Loucy (cell line): Measurements from ENCODE around the gene WASL.

ENCODE experiments used
- EZH2phosphoT487 ChIP-seq: fragments of 200-600 bp; IDR thresholded peaks from 2 replicates; pipeline ENCODE4 v1.6.1; 2018; ENCODE audit warnings: antibody characterized with exemption, mild to moderate bottlenecking, moderate library complexity, borderline replicate concordance
- TF ChIP-seq, protein P1 (sequence below): fragments of 200-600 bp; sonication (generic); conservative IDR thresholded peaks from 2 replicates; pipeline ENCODE4 v1.5.1; 2014; ENCODE audit warnings: mild to moderate bottlenecking, antibody characterized with exemption, low read length

DNA sequence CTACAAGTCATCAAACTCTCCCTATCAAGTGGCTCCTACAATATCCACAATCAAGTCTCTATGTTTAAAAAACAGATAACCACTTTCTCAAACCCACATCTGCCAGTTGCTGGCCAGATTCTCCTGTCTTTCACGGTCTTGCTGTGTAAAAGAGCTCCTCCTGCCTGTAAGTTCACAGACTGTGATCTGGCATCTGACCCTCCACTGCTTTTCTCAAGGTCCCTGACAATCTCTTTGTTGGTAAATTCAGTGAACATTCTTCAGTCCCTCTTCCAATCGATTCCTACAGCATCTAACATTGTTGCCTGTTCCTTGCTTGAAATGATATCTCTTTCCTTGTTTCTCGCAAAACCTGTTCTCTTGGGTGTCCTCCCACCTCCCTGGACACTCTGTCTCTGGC, 111.6 kb downstream of the WASL start:
- TF ChIP-seq, protein P1, sequence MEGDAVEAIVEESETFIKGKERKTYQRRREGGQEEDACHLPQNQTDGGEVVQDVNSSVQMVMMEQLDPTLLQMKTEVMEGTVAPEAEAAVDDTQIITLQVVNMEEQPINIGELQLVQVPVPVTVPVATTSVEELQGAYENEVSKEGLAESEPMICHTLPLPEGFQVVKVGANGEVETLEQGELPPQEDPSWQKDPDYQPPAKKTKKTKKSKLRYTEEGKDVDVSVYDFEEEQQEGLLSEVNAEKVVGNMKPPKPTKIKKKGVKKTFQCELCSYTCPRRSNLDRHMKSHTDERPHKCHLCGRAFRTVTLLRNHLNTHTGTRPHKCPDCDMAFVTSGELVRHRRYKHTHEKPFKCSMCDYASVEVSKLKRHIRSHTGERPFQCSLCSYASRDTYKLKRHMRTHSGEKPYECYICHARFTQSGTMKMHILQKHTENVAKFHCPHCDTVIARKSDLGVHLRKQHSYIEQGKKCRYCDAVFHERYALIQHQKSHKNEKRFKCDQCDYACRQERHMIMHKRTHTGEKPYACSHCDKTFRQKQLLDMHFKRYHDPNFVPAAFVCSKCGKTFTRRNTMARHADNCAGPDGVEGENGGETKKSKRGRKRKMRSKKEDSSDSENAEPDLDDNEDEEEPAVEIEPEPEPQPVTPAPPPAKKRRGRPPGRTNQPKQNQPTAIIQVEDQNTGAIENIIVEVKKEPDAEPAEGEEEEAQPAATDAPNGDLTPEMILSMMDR = no peak
- no peak for TF ChIP-seq EZH2phosphoT487
